HG03520 (cell line): ENCODE results near the gene CRAT.

Experiments used
- ATAC-seq: cut with Tn5 transposase; IDR thresholded peaks from one replicate; pipeline ENCODE4 v1.9.1; 2021; ENCODE audit warnings: mild to moderate bottlenecking, moderate library complexity; ENCODE audit not compliant: unreplicated experiment

CRAT gene

DNA sequence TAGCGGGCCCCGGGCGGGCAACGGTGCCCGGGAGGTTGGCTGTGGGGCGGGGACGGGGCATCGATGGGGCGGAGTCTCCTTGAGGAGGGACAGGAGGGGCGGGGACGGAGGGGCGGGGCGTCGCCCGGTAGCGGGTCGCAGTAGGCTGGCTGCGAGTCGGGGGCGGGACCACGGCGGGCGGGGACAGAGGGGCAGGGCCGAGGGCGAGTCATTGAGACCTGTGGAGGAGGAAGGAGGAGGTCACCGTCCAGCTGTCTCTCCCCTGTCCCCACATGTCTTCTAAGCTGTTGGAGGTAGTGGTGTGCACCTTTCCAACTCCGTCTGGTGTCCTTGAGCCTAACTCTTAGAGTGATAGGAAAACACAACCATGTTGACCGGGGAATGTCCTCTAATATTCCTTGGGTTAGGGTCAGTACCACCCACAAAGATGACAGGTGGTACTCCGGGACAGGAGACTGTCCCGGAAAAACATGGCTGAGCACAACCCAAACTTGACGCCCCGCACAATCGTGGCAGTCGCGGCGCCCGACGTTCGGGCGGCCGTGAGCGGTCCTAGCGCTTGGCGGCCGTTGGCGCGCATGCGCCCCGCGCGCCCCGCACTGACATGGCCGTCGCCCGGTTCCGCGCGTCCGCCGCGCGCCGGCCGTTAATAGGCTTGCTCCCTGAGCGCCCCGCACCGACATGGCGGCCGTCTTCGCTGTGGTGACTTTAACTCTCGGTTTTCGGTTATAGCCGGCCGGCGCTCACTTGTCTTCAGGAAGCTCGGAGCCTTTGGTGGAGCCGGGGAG is at the start of gene CRAT, which contains the start of gene PTPA:
TSS of gene CRAT (minus strand) at position 54 of the 788 bp plus-strand sequence. CDS start 284 bp downstream, outside the sequence.
TSS of gene PTPA (plus strand) at position 676 of the 788 bp plus-strand sequence. CDS start 186 bp downstream, outside the sequence.
- ATAC-seq: peak; percentile 80

- ATAC-seq: no peak
These were observed 45.6 kb upstream of the CRAT start for GRCh38 chr9:129156163-129156562.

GRCh38 chr9:129154866-129155477 is 44.4 kb upstream of the CRAT start:
- no peak for ATAC-seq

DNA sequence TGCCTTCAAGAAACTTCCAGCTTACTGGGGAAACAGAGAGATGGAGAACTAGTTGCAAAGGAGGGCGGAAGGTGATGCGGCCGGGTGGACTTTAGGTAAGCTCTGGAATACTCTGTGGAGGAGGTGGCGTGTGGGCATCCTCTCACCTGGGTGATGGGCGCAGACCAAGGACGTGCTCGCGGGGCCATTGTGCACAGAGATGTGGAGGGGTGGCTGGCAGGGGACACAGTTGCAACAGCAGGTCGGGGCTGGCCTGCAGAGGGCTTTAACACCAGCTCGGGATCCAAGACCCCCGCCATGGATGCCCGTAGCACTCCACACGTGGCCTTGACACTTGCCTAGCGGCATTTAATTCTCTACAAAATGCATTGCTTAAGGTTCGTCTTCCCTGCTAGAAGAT is 40.9 kb upstream of the CRAT start:
- ATAC-seq: no peak

DNA sequence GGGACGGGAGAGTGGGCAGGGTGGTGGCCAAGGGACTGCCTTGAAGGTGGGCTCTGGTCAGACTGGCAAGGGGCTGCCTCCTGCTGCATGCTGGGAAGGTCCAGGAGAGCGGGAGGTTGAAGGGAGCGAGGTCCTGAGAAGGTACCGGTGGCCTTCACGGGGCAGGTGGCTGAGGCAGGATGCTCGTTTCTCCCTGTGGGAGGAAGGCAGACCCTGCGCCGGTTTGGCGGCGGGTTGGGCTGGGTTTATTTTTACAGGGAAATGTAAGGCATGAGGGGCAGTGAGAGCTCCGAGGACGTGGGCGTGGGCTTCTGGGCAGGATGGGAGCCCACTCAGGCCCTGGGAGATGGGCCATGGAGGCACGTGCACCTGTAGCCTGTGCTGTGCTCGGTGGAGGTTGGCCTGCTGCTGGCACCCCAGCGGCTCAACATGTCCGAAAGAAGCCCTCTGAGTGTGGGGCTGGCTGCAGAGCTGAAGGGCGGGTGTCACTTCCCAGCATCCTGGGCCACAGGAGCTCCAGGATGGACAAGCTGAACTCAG is 40.1 kb upstream of the CRAT start:
- ATAC-seq: no peak

- ATAC-seq: no peak
These were observed 39.5 kb upstream of the CRAT start for GRCh38 chr9:129150122-129150521.

DNA sequence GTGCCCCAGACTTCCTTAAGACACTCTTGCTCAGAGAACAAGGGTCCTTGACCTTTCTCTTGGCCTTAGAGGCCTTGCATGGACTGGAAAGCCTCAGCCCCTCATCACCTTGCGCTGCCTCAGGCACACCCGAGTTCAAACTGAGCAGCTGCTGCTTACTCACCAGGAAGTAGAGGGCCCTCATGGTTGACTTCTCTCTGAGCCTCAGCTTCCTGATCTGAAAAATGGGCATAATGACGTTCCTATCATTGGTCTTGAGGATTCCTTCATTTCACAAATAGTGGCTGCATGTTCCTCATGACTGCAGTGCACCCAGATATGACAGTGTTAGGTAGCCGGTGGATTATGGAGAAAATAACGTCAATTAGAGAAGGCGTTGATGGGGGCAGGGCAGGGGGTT is 38.8 kb upstream of the CRAT start:
- ATAC-seq: no peak

- no peak for ATAC-seq
These were observed 38.0 kb upstream of the CRAT start for GRCh38 chr9:129148463-129149204.

GRCh38 chr9:129146441-129146941 is 35.9 kb upstream of the CRAT start:
- no peak for ATAC-seq

DNA sequence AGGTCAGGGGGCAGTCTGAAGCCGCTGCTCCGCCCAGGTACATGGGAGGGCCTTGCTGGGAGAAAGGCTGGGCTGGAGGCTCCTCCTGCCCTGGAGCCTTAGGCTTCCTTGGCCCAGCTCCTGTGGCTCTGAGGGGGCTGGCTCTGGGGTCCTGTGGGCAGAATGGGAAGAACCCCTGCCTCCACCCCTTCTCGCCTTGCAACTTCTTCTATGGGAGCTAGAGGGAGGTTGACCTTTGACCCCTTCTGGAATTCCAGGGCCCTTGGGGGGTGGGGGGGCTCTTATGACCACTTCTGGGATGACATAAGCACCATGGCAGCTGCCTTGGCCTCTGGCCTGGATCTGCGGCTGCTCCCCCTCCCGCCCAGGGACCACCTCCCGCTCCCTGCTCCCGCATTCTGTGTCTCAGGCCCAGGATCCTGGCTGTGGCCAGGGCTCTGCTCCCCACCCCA is 35.3 kb upstream of the CRAT start:
- no peak for ATAC-seq

GRCh38 chr9:129145316-129145715 is 34.7 kb upstream of the CRAT start:
- no peak for ATAC-seq

DNA sequence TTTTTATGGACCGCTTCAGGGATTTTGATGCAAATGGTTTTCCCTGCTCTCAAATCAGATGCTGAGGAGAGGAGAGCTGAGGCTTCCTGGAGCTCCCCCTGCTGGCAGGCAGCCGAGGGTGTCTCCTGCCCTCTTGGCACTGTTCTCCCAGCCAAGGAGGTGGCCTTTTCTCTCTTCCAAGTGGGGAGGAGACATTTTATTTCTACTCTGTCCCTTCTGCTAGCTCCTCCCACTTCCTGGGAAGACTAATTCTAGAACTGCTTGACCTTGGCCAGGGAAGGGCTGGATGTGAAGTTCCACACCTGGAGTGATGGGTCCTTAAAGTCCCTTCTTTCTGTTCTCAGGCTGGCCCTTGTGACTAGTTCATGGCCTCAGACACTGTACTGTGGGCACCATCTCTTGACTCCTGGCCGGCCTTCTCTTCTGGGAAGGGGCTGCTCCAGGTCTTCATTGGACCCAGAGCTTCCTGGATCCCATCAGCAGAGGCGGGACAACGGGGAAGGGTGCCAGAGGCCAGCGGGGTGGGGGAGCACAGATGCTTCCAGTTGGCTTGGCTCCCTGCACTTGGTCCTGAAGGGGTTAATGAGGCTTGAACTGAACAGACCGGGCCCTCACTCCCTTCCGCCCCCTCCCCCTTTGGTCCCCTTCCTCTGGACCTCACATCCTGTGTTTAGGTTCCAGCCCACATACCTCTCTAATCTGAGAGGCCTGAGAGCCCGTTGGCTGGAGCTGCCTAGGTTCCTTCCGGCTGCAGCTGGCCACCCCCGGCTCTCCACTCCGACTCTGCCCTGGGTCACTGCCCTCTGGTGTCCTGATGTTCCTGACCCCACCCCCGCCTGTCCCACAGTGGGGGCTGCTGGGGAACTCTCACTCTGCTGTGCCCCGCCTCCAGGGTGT is 32.7 kb upstream of the CRAT start:
- ATAC-seq: no peak

DNA sequence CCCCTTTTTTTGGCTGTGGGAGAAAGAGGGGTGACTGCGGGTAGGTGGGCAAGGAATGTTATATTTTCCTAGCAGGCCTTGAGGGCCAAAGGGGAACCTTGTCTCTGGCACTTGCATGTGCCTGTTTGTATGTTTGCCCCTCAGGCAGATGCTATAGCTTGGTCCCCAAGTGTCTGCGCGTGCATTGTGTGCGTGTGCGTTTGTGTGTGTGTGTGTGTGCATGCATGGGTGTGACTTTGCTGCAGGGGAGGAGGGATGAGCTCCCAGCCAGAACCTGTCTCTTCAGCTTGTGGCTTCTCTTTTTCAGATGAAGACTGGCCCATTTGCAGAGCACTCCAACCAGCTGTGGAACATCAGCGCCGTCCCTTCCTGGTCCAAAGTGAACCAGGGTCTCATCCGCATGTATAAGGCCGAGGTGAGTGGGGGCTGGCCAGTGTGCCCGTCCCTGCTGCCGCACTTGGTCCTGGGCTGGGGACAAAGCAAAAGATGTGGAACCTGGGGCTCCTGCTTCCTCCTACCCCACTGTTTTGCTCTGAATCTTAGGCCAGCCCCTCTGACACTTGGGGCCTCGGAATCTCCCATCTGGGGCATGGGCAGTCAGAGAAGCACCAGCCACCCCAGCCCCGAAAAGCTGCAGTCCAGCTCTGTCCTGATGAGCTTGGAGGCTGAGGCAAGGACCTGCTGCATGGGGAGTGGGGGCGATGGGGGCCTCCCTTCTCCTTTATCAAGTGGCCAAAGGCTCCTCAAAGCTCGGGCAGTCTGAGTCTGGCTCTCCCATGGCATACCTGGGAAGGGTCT is 31.7 kb upstream of the CRAT start:
- no peak for ATAC-seq

DNA sequence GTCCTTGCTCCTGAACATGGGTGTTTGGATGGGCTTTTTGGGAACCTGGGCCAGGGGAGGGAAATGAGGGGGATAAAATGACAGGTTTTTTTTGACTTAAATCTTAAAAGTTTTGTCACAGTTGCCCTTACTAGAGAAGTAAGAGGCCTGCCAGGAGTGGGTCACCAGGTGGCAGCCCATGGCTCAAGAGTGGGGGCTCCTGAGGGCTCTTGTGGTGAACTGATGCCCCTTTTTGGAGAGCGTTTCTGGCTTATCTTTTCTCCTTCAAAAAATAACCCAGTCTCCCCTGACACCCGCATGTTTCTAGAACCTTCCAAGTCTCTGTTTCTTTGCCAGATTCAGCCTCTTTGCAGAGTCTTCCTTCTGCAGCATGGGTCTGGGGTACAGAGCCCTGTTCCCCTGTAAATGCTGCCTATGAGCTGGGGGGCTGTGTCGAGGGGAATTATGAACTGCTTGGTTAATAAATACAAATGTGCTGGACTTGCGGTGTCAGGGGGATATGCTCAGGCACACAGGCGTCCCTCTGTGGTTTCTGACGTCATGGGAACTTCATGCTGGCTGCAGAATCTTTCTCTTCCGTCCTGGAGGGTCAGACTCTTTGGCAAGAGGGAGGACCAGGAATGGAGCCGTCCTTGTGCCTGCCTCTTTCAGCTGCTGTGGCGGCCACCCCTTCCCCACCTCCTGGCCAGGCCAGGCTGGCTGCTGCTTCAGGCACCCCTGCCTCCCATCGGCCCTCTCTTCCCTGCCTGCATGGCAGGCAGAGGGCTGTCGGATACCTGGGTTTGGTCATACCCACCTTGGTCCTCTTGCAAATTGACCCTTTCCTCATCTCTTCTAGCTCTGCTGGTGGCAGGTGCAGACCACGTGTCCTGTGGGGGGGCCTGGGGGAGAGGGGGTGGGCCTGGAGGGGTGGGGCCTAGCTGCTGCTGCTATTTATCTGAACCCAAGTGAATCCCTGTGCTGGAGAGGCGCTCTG is 30.8 kb upstream of the CRAT start:
- no peak for ATAC-seq

DNA sequence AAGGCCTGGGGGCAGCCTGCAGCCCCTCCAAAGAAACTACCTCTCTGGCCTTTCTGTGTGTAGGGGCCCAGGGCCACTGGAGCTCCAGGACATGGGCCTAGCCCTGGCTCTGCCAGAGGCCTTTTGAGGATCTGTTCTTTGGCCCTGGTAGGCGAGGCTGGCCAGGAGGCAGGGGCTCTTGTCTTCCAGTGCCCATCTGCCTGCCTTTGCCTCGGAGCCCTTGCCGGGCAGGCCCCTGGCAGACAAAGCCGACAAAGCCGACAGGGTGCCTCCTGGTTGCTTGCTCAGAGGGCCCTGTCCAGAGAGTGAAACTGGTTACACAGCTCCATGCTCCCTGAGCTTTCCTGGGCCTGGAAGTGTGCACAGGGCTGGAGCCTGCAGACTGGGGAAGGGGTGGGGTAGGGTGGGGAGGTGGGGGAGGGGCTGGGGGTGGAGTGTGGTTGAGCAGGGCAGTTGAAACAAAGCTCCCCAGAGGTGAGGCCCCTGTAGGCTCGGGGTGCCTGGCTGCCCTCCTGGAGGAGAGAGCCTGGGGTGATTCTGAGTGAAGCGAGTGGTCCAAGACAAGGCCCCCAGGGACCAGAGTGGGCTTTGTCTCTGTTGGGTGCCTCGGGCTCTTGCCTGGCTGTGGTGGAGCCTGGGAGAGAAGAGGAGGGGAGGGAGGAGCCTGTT is 29.9 kb upstream of the CRAT start:
- peak; percentile 5 for ATAC-seq

- ATAC-seq: peak; percentile 72
These were observed 29.4 kb upstream of the CRAT start for GRCh38 chr9:129139993-129140396.

GRCh38 chr9:129139233-129139992 is 28.8 kb upstream of the CRAT start:
- no peak for ATAC-seq
